22Rv1 (cell line): ENCODE results near the gene ATP5MK.

ENCODE experiments used
- ZFX ChIP-seq: fragments of 450-650 bp; IDR thresholded peaks from 2 replicates; pipeline ENCODE4 v1.6.1; 2017; ENCODE audit warnings: antibody characterized with exemption, borderline replicate concordance
- TF ChIP-seq, protein P1 (sequence below): fragments of 450-650 bp; IDR thresholded peaks from 2 replicates; pipeline ENCODE4 v1.5.1; 2017; ENCODE audit warnings: mild to moderate bottlenecking

DNA sequence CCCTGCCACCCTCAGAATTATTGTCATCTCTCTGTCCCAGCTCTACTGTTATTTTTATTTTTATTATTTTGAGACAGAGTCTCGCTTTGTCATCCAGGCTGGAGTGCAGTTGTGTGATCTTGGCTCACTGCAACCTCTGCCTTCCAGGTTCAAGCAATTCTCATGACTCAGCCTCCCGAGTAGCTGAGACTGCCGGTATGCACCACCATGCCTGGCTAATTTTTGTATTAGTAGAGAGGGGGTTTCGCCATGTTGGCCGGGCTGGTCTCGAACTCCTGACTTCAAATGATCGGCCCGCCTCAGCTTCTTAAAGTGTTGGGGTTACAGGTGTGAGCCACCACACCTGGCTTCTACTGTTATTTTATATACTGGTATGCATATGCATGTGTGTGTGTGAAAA, 44.9 kb upstream of the ATP5MK start:
- TF ChIP-seq, protein P1, sequence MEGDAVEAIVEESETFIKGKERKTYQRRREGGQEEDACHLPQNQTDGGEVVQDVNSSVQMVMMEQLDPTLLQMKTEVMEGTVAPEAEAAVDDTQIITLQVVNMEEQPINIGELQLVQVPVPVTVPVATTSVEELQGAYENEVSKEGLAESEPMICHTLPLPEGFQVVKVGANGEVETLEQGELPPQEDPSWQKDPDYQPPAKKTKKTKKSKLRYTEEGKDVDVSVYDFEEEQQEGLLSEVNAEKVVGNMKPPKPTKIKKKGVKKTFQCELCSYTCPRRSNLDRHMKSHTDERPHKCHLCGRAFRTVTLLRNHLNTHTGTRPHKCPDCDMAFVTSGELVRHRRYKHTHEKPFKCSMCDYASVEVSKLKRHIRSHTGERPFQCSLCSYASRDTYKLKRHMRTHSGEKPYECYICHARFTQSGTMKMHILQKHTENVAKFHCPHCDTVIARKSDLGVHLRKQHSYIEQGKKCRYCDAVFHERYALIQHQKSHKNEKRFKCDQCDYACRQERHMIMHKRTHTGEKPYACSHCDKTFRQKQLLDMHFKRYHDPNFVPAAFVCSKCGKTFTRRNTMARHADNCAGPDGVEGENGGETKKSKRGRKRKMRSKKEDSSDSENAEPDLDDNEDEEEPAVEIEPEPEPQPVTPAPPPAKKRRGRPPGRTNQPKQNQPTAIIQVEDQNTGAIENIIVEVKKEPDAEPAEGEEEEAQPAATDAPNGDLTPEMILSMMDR = no peak
- TF ChIP-seq ZFX = no peak
